C4-2B (cell line): Measurements from ENCODE around the gene APOL3.

Source experiments
- CTCF ChIP-seq: fragments of 450-650 bp; conservative IDR thresholded peaks from 2 replicates; pipeline ENCODE4 v1.5.1; 2017; ENCODE audit warnings: mild to moderate bottlenecking
- ZFX ChIP-seq: fragments of 450-650 bp; IDR thresholded peaks from 2 replicates; pipeline ENCODE4 v1.6.1; 2017

DNA sequence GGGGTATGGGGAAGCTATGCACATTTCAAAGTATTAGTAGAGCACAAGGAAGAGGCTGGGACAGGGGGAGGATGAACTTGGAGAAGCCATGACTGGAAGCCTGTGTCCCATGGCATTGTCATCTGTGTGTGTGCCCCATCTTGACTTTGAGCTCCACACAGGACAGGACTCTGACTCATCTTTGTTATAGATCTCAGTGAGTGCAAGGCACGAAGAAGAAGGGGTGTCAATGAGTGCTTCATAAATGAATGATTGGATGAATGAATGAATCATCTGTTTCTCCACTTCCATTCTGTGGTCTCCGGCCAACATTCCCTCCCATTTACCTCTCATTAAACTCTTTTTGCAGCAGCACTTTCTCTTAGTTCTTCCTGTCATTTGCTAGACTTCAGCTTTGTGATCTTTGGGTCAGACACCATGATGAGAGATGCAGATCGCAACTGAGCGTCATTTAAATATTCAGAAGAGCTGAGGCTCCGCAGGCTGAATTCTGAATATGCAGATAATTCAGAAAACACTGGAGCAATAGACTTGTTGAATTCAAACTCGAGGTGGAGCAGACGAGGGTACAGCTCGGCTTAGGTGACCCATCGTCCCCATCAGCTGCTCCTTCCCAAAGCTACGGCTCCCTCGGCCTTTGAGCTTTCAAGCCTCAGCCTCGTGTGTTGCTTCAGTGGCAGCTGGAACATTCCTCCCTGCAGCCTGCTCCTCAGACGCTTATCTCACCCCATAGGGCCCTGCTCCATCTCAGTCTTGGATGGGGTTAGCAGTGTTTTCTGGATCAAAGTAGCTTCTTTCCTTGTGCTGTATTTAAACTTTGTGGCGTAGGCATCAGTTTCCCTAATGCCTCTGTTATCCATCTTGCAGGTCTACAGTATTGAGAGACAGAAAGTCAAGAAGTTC, 30.8 kb downstream of the APOL3 start:
- TF ChIP-seq CTCF: no peak
- TF ChIP-seq ZFX: no peak
